Measurements from ENCODE around the gene USP7.
"Not testable (repeated sequence)": the region's sequence is repeated elsewhere in the genome, so short reads cannot be mapped to it uniquely, and the experiment has no call there.

The USP7 gene

DNA sequence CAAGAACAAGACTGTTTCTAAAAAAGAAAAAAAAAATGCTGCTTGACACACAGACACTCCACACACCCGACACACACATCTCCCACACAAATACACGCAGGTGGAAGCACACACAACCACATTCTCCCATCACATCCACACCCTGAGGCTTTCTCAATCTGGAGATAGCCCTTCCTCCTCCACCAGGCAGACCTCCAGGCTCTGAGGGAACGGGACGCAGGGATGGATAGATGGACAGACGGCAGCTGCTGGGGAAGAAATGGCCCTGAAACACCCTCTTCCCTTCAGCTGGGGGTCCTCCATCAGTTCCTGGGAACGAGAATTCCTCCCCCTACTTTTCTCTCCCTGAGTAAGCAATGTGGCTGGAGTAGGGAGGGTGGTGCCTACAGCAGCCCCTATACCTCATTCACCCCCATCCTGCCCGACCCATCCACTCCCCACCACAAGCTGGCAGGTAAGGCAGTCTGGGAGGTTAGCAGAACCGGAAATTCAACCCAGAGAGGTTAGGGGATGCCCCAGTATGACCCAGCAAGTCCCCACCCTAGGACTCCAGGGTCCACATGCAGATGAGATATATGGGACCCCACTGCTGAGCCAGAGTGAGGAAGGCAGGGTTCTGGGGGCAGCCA is 85.7 kb downstream of the USP7 start:
- DNase-seq (ENCODE audit: low read depth): no peak

DNA sequence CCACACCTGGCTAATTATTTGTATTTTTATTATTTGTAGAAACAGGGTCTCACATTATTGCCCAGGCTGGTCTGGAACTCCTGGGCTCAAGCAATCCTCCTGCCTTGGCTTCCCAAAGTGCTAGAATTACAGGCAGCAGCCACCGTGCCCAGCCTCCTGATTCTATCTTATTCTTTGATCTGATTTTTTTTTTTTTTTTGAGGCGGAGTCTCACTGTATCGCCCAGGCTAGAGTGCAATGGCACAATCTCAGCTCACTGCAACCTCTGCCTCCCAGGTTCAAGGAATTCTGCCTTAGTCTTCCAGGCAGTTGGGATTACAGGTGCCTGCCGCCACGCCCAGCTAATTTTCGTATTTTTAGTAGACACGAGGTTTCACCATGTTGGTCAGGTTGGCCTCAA is 88.4 kb downstream of the USP7 start:
- not testable (repeated sequence) for DNase-seq (ENCODE audit: low read depth)

DNA sequence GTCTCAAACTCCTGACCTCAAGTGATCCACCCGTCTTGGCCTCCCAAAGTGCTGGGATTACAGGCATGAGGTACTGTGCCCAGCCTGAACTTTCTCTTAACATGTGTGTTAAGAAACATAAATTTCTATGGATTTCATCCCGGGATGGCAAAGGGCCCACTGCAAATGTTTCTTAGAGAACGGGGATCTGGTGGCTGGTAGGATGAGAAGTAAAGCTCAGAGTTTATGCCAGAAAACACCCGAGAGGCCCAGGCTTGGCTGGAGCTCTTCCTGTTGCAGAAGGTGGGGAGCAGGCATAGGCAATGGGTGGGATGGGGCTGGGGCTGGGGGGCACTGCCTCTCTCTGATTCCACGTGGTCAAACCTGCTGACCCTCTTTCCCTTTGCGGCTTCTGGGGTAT is 89.3 kb downstream of the USP7 start:
- no peak for DNase-seq (ENCODE audit: low read depth)

DNA sequence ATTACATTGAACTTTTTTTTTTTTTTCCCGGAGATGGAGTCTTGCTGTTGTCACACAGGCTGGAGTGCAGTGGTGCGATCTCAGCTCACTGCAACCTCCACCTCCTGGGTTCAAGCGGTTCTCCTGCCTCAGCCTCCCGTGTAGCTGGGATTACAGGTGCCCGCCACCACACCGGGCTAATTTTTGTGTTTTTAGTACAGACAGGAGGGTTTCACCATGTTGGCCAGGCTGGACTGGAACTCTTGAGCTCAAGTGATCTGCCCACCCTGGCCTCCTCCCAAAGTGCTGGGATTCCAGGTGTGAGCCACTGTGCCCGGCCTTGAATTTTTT is 89.9 kb downstream of the USP7 start:
- DNase-seq (ENCODE audit: low read depth): not testable (repeated sequence)

DNA sequence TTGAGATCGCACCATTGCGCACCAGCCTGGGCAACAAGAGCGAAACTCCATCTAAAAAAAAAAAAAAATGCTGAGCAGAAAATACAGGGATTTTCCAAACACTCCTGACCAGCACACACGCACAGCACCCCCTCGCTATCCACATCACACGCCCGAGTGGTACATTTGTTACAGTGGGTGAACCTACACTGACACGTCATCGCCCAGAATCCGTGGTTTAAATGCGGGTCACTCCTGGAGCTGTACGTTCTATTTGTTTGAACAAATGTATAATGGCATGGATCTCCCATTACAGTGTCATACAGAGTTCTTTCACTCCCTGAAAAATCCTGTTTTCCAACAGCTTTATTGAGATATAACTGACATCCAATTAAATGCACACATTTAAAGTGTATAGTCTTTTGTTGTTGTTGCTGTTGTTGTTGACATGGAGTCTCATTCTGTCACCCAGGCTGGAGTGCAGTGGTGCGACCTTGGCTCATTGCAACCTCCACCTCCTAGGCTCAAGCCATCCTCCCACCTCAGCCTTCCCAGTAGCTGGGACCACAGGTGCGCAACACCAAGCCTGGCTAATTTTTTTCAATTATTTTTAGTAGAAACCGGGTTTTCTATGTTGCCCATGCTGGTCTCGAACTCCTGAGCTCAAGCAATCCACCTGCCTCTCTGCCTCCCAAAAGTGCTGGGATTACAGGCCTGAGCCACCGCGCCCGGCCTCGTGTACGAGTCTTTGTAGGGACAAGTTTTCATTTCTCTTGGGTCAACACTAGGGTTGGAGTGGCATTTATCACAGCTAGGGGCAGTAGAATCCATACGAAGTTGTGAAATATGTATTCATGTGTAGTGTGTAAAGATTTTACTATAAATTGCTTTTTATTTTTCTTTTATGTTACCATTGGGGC is 90.5 kb downstream of the USP7 start:
- DNase-seq (ENCODE audit: low read depth): no peak

DNA sequence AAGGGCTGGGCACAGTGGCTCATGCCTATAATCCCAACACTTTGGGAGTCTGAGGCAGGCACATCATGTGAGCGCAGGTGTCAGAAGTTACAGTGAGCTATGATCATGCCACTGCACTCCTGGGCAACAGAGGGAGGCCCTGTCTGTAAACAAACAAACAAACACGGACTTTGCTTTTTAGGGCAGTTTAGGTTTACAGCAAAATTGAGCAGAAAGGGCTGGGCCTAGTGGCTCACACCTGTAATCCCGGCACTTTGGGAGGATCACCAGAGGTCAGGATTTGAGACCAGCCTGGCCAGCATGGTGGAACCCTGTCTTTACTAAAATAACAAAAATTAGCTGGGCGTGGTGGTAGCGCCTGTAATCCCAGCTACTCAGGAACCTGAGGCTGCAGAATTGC is 91.6 kb downstream of the USP7 start:
- no peak for DNase-seq (ENCODE audit: low read depth)

- not testable (repeated sequence) for DNase-seq (ENCODE audit: low read depth)
Measured at GRCh38 chr16:8869988-8870241, 93.8 kb downstream of the USP7 start.

DNA sequence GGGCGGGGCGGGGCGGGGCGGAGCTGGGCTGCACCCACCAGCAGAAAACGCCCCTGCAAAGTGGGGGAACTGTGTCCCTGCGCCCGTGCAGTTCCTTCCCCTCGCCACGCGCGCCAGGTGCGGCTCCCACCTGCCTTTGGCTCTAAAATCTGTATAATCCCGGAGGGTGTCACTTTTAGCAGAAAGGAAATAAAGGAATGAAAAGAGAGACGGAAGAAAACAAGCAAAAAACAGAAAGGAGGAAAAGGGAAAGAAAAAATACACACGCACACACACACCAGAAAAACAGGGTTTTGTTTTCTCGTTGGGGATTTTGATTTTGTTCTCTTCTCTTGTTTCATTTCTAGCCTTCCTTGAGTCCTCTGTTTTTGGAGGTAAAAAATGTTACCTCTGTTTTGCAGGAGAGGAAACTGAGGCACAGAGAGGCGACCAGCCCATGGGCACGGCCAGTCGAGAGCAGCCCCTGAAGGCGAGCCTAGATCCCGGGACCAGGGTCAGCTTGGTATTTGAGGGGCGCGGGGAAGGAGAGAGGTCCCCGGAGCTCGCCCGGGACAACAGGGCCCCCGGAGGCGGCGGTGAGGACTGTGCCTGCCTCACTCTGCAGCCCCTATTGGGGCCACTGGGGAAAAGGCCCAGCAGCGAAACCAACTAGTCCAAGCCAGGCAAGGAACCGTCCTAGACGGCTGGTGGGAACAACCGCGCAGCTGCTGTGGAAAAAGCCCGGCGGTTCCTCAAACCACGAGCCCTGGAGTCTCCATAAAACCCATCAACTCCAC is 94.3 kb downstream of the USP7 start:
- DNase-seq (ENCODE audit: low read depth): no peak

- no peak for DNase-seq (ENCODE audit: low read depth)
Measured at GRCh38 chr16:8868416-8869211, 95.1 kb downstream of the USP7 start, which contains the start of gene CARHSP1. Gene CARHSP1, minus strand, starts transcription at chr16:8869006. Its CDS starts 9,678 bp downstream, at chr16:8859328.

DNA sequence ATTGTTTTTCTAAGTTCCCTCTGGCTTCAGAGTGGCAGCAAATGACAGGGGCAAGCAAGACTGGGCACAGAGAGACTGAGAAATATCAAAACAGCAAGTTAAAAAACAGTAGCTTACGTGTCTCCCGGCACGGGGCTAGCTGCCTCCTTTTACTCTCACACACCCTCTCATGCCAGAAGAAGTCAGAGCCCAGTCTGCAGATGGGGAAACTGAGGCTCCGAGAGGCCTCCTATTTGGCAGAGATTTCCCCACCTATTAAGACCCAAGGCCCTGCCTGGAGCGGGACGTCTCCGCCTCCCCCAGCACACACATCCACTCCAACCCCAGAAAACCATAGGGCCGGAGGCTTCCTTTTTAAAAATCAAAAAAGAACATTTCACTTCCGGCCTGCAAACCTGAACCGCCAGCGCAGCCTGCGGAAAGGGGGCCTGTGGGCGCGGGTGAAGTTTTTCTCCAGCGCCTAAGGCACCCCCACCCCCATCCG is 95.7 kb downstream of the USP7 start:
- no peak for DNase-seq (ENCODE audit: low read depth)

DNA sequence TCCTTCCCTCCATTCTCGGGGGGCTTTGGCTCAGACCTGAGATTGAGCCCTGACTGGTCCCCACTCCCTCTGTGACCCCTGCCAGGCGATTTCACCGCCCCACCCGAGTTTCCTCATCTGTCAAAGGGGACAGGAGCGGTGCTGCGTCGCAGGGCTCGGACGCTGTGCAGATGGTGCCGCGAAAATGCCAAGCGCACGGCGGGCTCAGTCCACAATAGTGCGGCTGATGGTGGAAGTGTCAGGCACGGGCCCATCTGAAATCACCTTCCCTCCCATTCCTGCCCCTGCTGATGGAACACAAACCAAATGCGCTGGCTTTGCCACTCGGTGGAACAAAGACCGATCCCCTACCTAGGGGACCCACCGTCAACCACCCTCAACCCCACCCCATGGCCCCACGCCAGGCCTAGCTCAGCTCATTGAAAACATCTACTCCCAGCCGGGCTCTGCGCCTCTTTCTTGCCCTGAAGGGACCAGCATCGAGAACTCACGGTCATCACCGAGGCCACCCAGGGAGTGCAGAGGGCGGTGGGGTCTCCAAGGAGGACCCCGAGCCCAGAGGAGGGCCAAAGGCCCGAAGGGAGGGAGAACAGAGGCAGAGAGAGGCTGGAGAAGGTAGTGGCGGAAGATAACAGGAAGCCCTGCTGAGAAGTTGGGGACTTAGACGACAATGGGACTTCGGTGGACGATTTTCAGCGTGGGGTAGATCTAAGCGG is 96.3 kb downstream of the USP7 start:
- no peak for DNase-seq (ENCODE audit: low read depth)

GRCh38 chr16:8866884-8867215 is 96.9 kb downstream of the USP7 start:
- DNase-seq (ENCODE audit: low read depth): no peak

DNA sequence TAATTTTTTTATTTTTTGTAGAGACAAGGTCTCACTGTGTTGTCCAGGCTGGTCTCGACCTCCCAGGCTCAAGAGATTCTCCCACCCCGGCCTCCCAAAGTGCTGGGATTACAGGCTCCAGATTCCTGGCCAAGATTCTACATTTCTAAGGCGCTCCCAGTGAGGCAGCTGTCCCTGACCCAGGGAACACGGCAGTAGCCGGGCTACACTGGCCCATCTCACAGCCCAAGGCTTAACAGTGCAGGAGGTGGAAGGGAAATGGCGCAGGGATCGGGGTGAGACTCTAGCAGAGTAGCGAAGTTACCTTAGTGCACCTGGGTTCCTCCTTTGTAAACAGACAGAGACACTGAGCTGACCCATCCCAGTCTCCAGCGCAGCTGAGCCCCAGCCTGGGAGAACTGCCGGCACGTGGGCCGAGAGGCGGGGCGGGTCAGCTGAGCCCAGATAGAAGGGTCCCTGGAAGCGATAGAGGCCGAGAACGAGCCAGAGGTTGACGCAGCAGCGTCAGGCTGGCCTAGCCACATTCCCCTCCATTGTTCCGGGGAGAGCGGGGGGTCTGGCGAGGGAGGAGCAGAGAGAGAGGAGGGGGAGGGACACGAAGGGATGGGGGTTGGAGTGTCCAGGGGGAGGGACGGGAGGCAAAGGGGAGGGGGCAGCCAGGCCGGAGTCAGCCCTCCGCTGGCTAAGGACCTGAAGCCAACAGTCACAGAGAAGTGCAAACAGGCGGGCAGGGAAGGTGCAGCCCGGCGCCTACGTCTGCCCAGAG is 97.4 kb downstream of the USP7 start:
- no peak for DNase-seq (ENCODE audit: low read depth)

- DNase-seq (ENCODE audit: low read depth): no peak
Measured at GRCh38 chr16:8865145-8865882, 98.4 kb downstream of the USP7 start.

DNA sequence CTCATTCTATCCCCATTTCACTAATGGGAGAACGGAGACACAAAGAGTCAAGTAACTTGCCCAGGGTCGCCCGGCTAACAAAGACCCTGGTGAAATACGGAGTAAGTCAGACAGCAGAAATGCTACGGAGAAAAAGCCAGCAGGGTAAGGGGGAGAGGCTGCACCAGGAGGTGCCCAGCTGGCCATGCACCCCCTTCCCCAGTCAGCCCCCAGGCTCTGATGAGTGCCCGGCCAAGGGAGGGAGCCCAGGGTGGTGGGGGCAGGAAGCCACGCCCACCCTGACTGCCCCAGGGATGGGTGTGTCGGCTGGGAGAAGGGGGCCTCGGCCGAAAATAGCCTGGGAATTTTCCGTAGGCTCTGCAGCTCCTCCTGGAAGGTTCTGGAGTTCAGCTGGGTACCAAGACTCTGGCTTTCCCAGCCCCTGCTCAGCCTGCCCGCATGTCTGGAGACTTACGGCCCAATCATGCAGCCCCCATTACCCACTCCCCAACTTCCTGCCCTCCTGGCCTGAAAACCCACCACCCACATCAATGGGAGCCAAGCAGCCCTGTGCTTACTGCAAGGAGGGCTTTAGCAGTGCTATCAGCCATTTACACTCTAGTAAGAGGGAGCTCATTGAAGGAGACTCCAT is 99.1 kb downstream of the USP7 start:
- DNase-seq (ENCODE audit: low read depth): no peak

- no peak for DNase-seq (ENCODE audit: low read depth)
Measured at GRCh38 chr16:8863594-8864424, 99.9 kb downstream of the USP7 start.

- DNase-seq (ENCODE audit: low read depth): no peak
Measured at GRCh38 chr16:8862309-8863130, 101.2 kb downstream of the USP7 start.

All from GM04503 (cell line).